B cell (primary cell): Measurements from ENCODE around the gene RAI2.

Experiments used
- CTCF ChIP-seq: fragments of 200-600 bp; IDR thresholded peaks from one replicate; pipeline ENCODE4 v1.8.0; 2022; ENCODE audit warnings: antibody characterized with exemption, mild to moderate bottlenecking
- EZH2 ChIP-seq: IDR thresholded peaks from 2 replicates; pipeline ENCODE4 v1.6.1; 2012; ENCODE audit warnings: borderline replicate concordance, low read depth, mild to moderate bottlenecking, moderate library complexity, low read length; ENCODE audit not compliant: insufficient read depth, poor library complexity, severe bottlenecking

GRCh38 chrX:17813277-17813676, 47.8 kb downstream of the RAI2 start:
- TF ChIP-seq CTCF (no peak), EZH2 (no peak)
